GM12878 (cell line): Measurements from ENCODE around the gene GSTT4. TPM values are rescaled to one million over a fixed set of nuclear protein-coding genes. Genes with fewer than 3 reads are reported as not detected.
"Not testable (repeated sequence)": the region's sequence is repeated elsewhere in the genome, so short reads cannot be mapped to it uniquely, and the experiment has no call there.

Source experiments
- ATAC-seq: fragments of 200-7000 bp; cut with Tn5 transposase; 3 replicates; pipeline ENCODE4 v1.9.1; 2020; ENCODE audit warnings: mild to moderate bottlenecking, moderate library complexity
- BruUV-seq: library from RNA; stranded (reverse); fragments of 400-500 nt; replicated peaks from 2 replicates; lab custom pipeline; 2021; lab: Mats Ljungman, UMichigan
- CTCF ChIA-PET: fragments of 300-600 bp; sonication (Branson Sonifier 250); formaldehyde crosslinking; extraction: SDS; loops from one replicate; lab custom pipeline; 2021; ENCODE audit warnings: inconsistent platforms; lab: Yijun Ruan, JAX
- POLR2A ChIA-PET: fragments of 350-600 bp; formaldehyde crosslinking; extraction: SDS; loops from one replicate; lab custom pipeline; 2021; ENCODE audit warnings: inconsistent platforms; lab: Charles Lee
- RAD21 ChIA-PET: fragments of 300-600 bp; sonication (Branson Sonifier 250); formaldehyde crosslinking; loops from one replicate; lab custom pipeline; 2023; ENCODE audit warnings: antibody characterized with exemption; ENCODE audit not compliant: unreplicated experiment; lab: Charles Lee
- SMC1A ChIA-PET: fragments of 300-600 bp; sonication (Branson Sonifier 250); formaldehyde crosslinking; loops from one replicate; lab custom pipeline; 2023; ENCODE audit not compliant: unreplicated experiment, uncharacterized antibody; lab: Charles Lee
- DNase-seq: peaks from one replicate; pipeline ENCODE4 v3.0.0-alpha.2; 2011; ENCODE audit warnings: low read depth, low spot score
- FAIRE-seq: peaks from 3 replicates; lab custom pipeline; 2011; peaks lifted over from hg19 to GRCh38; lab: Jason Lieb, UNC
- H2AFZ ChIP-seq: 2 replicates; pipeline ENCODE4 v1.6.0; 2011; ENCODE audit warnings: low read depth, low read length, control low read depth; ENCODE audit not compliant: control insufficient read depth
- H3K27ac ChIP-seq: 2 replicates; pipeline ENCODE4 v1.5.1; 2011; ENCODE audit warnings: control low read depth; ENCODE audit not compliant: control insufficient read depth, insufficient read depth
- H3K27me3 ChIP-seq, 2 experiments: replicated peaks in 1 of 2; 2 replicates each; pipeline versions ENCODE4 v1.6.0 to v1.6.1; 2011; ENCODE audit warnings: low read length in 1 of 2; ENCODE audit not compliant: control insufficient read depth in 2 of 2, insufficient read depth in 2 of 2
- H3K36me3 ChIP-seq, 2 experiments: 2 replicates each; pipeline ENCODE4 v1.5.1; 2011; ENCODE audit warnings: low read length in 1 of 2; ENCODE audit not compliant: control insufficient read depth in 2 of 2, insufficient read depth in 2 of 2
- H3K4me1 ChIP-seq: 2 replicates; pipeline ENCODE4 v1.6.1; 2011; ENCODE audit warnings: mild to moderate bottlenecking, low read length, moderate library complexity, mixed read lengths; ENCODE audit not compliant: control insufficient read depth, insufficient read depth
- H3K4me2 ChIP-seq: 2 replicates; pipeline ENCODE4 v1.6.0; 2011; ENCODE audit warnings: control low read depth; ENCODE audit not compliant: control insufficient read depth, insufficient read depth
- H3K4me3 ChIP-seq: fragments of 200-600 bp; sonication (generic); 2 replicates; pipeline ENCODE4 v1.5.1; 2016
- H3K79me2 ChIP-seq: 2 replicates; pipeline ENCODE4 v1.6.0; 2011; ENCODE audit warnings: low read length; ENCODE audit not compliant: control insufficient read depth, insufficient read depth
- H3K9ac ChIP-seq: 2 replicates; pipeline ENCODE4 v1.8.0; 2011; ENCODE audit warnings: low read length, control low read depth, mixed read lengths; ENCODE audit not compliant: control insufficient read depth, insufficient read depth
- H3K9me3 ChIP-seq: replicated peaks from 3 replicates; pipeline ENCODE4 v1.5.1; 2011; ENCODE audit warnings: mild to moderate bottlenecking, low read length; ENCODE audit not compliant: control insufficient read depth, insufficient read depth
- H4K20me1 ChIP-seq: 2 replicates; pipeline ENCODE4 v1.6.0; 2011; ENCODE audit not compliant: control insufficient read depth, insufficient read depth
- whole genome bisulfite sequencing: methylation state at CpG from one replicate; pipeline ENCODE4 v1.1.6; 2016; ENCODE audit warnings: low lambda C conversion rate; ENCODE audit not compliant: insufficient replicate concordance, insufficient coverage; ENCODE audit errors: missing lambda C conversion rate; 5-methylcytosine and 5-hydroxymethylcytosine counted together
- in situ Hi-C: fragments of 300-500 bp; cut with MboI; formaldehyde crosslinking; loops from 9 replicates; pipeline ENCODE4 v1.14.3; 2018; ENCODE audit warnings: mixed read lengths
- intact Hi-C: fragments of 100-400 bp; cut with micrococcal nuclease; formaldehyde crosslinking; loops from one replicate; pipeline ENCODE4 v1.14.2; 2022; ENCODE audit not compliant: unreplicated experiment
- polyA plus RNA-seq, 11 experiments: library from polyadenylated mRNA; depleted of rRNA in 4 of 11; unstranded in 6 of 11; stranded (reverse) in 5 of 11; fragments of >200 nt; fragmentation: Nextera tagmentation in 4 of 11; fragmentation: Illumina TruSeq in 1 of 11; extraction: Ambion mirVana in 4 of 11; extraction: Trizol in 1 of 11; gene quantifications; 1 replicate in 1 of 11; 2 replicates in 10 of 11; pipeline versions ENCODE4 v1.2.1 to v1.2.3, GENCODE V29; 2011 to 2016; ENCODE audit warnings: inconsistent platforms in 2 of 11, missing spikeins in 2 of 11, low read depth in 1 of 11
- total RNA-seq, 4 experiments: library from RNA; depleted of rRNA in 3 of 4; stranded (reverse); fragments of >200 nt in 3 of 4; fragmentation: Illumina TruSeq in 1 of 4; extraction: Trizol in 1 of 4; gene quantifications; 2 replicates each; pipeline versions ENCODE4 v1.2.1 to v1.2.3, GENCODE V29; 2013 to 2021

GSTT4 gene
- total and polyA plus RNA-seq, 10 of the 15 experiments (the other 5 are each of a cell fraction or from before 2014, with no cell fraction given), result not detected

DNA sequence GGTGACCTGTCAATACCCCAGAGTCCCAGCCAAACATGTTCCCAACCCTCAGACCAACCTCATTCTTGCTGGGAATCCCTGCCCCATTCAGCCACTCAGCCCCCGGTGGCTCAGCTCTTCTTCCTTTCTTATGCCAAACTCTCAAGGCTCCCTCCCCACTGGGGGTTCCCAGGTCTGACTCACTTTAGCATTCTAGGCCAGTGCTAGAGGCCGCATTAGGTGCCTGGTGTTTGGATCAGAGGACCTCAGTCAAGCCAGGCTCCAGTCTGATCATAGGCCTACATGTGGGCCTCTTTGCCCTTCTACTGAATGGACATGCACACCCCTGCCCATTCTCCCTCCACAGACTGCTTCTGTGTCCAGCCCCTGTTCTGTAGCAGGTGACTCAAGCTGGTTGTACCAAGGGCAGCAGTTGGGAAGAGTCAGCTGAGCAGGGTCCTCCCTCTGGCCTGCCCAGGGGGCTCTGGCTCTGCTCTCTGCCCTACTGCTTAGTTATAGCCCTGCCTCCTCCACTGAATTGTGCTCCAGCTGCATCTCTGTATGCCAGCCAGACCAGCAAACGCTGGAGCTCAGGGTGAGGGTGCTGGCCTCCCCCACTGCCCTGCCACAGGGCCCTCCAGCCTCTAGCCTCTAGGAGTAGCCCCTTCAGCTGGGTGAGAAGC, 15.5 kb downstream of the GSTT4 start:
- H3K4me3 ChIP-seq, H3K9me3 ChIP-seq, POLR2A ChIA-PET, H3K27me3 ChIP-seq, H2AFZ ChIP-seq, H3K36me3 ChIP-seq, DNase-seq, H3K79me2 ChIP-seq, H3K4me1 ChIP-seq, intact Hi-C loops, H3K27ac ChIP-seq, H4K20me1 ChIP-seq, SMC1A ChIA-PET, H3K9ac ChIP-seq, FAIRE-seq, BruUV-seq, CTCF ChIA-PET, H3K4me2 ChIP-seq, in situ Hi-C loops: not testable (repeated sequence)
- peak; percentile 86 for ATAC-seq
- 55% methylated on average over 1 of the region's 3 CpGs for WGBS
- RAD21 ChIA-PET, result interaction anchor here (0.5 kb wide), 1 partner anchor 241 kb away, joined by 3 read pairs; no protein-coding TSS in a partner anchor

DNA sequence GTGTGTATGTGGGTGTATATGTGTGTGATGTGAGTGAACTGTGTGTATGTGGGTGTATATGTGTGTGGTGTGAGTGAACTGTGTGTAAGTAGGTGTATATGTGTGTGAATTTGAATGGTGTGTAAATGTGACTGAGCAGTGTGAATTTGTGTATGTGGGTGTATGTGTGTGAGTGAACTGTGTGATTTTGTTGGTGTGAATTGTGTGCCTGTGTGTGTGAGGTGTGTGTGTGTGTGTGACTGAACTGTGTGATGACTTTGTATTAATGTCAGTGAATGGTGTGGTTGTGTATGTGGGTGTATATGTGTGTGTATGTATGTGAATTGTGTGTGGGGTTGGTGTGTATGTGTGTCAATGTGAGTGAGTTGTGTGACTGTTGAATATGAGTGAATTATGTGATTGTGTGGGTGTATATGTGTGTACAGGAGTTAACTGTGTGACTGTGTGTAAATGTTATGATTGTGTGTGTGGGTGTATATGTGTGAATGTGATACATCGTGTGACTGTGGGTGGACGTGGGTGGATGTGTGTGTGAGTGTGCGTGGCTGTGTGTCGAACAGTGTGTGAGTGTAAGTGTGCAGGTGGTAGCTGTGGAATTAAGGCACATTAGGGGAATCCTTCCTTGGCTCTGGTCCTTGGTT, 18.6 kb downstream of the GSTT4 start:
- H3K4me1 ChIP-seq, H3K27ac ChIP-seq, in situ Hi-C loops, H2AFZ ChIP-seq, CTCF ChIA-PET, H3K27me3 ChIP-seq, ATAC-seq, RAD21 ChIA-PET, intact Hi-C loops, H3K36me3 ChIP-seq, H3K4me2 ChIP-seq, POLR2A ChIA-PET, H3K9ac ChIP-seq, H3K79me2 ChIP-seq, DNase-seq, H4K20me1 ChIP-seq, SMC1A ChIA-PET, BruUV-seq, H3K9me3 ChIP-seq, FAIRE-seq, H3K4me3 ChIP-seq: not testable (repeated sequence)
- no CpG with 5 or more reads among the region's 4 CpGs for whole genome bisulfite sequencing

DNA sequence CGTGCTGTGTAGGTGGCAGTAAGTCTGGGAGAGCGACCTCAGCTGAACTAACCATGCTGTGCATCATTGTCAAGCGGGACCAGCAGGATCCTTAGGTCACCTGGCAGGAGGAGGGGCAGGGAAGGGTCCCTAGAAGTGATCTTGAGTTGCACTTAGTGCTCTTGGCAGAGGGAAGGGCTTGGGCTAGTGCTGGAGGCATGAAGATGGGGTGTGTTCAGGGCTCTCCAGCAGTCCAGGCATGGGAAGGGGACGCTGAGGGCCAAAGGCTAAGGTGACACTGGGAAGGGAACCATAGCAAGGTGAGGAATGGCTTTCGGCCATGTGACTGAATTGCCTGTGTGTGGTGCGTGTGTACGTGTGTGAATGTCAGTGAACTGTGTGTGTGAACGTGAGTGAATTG, 19.2 kb downstream of the GSTT4 start:
- WGBS, result no CpG with 5 or more reads among the region's 8 CpGs
- H3K4me2 ChIP-seq, H4K20me1 ChIP-seq, DNase-seq, H3K4me3 ChIP-seq, intact Hi-C loops, SMC1A ChIA-PET, H2AFZ ChIP-seq, in situ Hi-C loops, RAD21 ChIA-PET, H3K27me3 ChIP-seq, H3K27ac ChIP-seq, FAIRE-seq, H3K9ac ChIP-seq, BruUV-seq, H3K9me3 ChIP-seq, H3K4me1 ChIP-seq, CTCF ChIA-PET, H3K36me3 ChIP-seq, POLR2A ChIA-PET, ATAC-seq, H3K79me2 ChIP-seq: not testable (repeated sequence)
